HEK293T (cell line): ENCODE measurements around the gene CLEC3B.

Experiments used
- CTCF ChIA-PET: fragments of 350-600 bp; formaldehyde crosslinking; extraction: SDS; loops from one replicate; lab custom pipeline; 2021; ENCODE audit warnings: antibody characterized with exemption, inconsistent platforms; lab: Yijun Ruan, JAX
- POLR2A ChIA-PET: fragments of 350-600 bp; formaldehyde crosslinking; extraction: SDS; loops from one replicate; lab custom pipeline; 2020; ENCODE audit warnings: antibody characterized with exemption, inconsistent platforms; lab: Yijun Ruan, JAX
- DNase-seq: peaks from one replicate; pipeline ENCODE4 v3.0.0; 2012; ENCODE audit warnings: mixed read lengths; ENCODE audit errors: extremely low spot score
- ARNT ChIP-seq: fragments of 450-650 bp; IDR thresholded peaks from 2 replicates; pipeline ENCODE4 v1.6.1; 2017; ENCODE audit warnings: mild to moderate bottlenecking
- BHLHE40 ChIP-seq: fragments of 450-650 bp; IDR thresholded peaks from 2 replicates; pipeline ENCODE4 v1.6.1; 2016; ENCODE audit warnings: mild to moderate bottlenecking, moderate library complexity, borderline replicate concordance
- CTBP1 ChIP-seq: fragments of 450-650 bp; IDR thresholded peaks from 2 replicates; pipeline ENCODE4 v1.6.1; 2016; ENCODE audit warnings: borderline replicate concordance
- ELF4 ChIP-seq: fragments of 450-650 bp; IDR thresholded peaks from 2 replicates; pipeline ENCODE4 v1.6.1; 2017; ENCODE audit warnings: antibody characterized with exemption
- FOXA1 ChIP-seq: fragments of 450-650 bp; IDR thresholded peaks from 2 replicates; pipeline ENCODE4 v1.6.1; 2016; ENCODE audit warnings: mild to moderate bottlenecking
- FOXK2 ChIP-seq: fragments of 450-650 bp; IDR thresholded peaks from 2 replicates; pipeline ENCODE4 v1.6.1; 2016; ENCODE audit warnings: mild to moderate bottlenecking
- FOXM1 ChIP-seq: fragments of 450-650 bp; IDR thresholded peaks from 2 replicates; pipeline ENCODE4 v1.6.1; 2017; ENCODE audit warnings: mild to moderate bottlenecking, borderline replicate concordance
- HDGF ChIP-seq: fragments of 450-650 bp; IDR thresholded peaks from 2 replicates; pipeline ENCODE4 v1.6.1; 2017; ENCODE audit warnings: antibody characterized with exemption, borderline replicate concordance
- L3MBTL2 ChIP-seq: fragments of 450-650 bp; conservative IDR thresholded peaks from 2 replicates; pipeline ENCODE4 v1.6.1; 2016; ENCODE audit warnings: mild to moderate bottlenecking
- LEF1 ChIP-seq: fragments of 450-650 bp; IDR thresholded peaks from 2 replicates; pipeline ENCODE4 v1.6.1; 2017; ENCODE audit warnings: mild to moderate bottlenecking, borderline replicate concordance
- NFRKB ChIP-seq: fragments of 450-650 bp; IDR thresholded peaks from 2 replicates; pipeline ENCODE4 v1.6.1; 2016; ENCODE audit warnings: mild to moderate bottlenecking, moderate library complexity
- PKNOX1 ChIP-seq: fragments of 450-650 bp; IDR thresholded peaks from 2 replicates; pipeline ENCODE4 v1.6.1; 2016
- SP1 ChIP-seq: fragments of 450-650 bp; IDR thresholded peaks from 2 replicates; pipeline ENCODE4 v1.6.1; 2017
- SUZ12 ChIP-seq: fragments of 450-650 bp; IDR thresholded peaks from 2 replicates; pipeline ENCODE4 v1.6.1; 2016; ENCODE audit warnings: mild to moderate bottlenecking
- TARDBP ChIP-seq: fragments of 450-650 bp; IDR thresholded peaks from 2 replicates; pipeline ENCODE4 v1.6.1; 2016
- ZNF384 ChIP-seq: fragments of 450-650 bp; IDR thresholded peaks from 2 replicates; pipeline ENCODE4 v1.6.1; 2016

CLEC3B gene

GRCh38 chr3:45007091-45007490 is 19.0 kb upstream of the CLEC3B start:
- no peak for TF ChIP-seq PKNOX1
- TF ChIP-seq FOXA1: no peak
- no peak for TF ChIP-seq FOXM1
- TF ChIP-seq L3MBTL2: no peak
- TF ChIP-seq ARNT: no peak
- no peak for TF ChIP-seq LEF1
- no peak for TF ChIP-seq FOXK2
- no peak for TF ChIP-seq ZNF384
- ChIA-PET POLR2A (no interaction called here), CTCF (no interaction called here)
- DNase-seq: no peak

- ChIA-PET POLR2A (no interaction called here), CTCF (no interaction called here)
- no peak for DNase-seq
- TF ChIP-seq TARDBP: no peak
These were observed 18.0 kb upstream of the CLEC3B start for GRCh38 chr3:45008117-45008516.

- POLR2A ChIA-PET: no interaction called here
- no peak for TF ChIP-seq L3MBTL2
- TF ChIP-seq ZNF384: no peak
- no peak for TF ChIP-seq LEF1
- no peak for TF ChIP-seq FOXA1
- no peak for TF ChIP-seq NFRKB
- TF ChIP-seq ARNT: no peak
- TF ChIP-seq HDGF: no peak
- no peak for TF ChIP-seq SUZ12
- no peak for TF ChIP-seq ELF4
- DNase-seq: no peak
- CTCF ChIA-PET: no interaction called here
These were observed 16.2 kb upstream of the CLEC3B start for GRCh38 chr3:45009868-45010267.

- ChIA-PET CTCF (no interaction called here), POLR2A (no interaction called here)
- no peak for DNase-seq
- TF ChIP-seq FOXA1 (no peak), CTBP1 (no peak), FOXK2 (no peak), PKNOX1 (no peak), L3MBTL2 (no peak), SUZ12 (no peak), LEF1 (no peak), ZNF384 (no peak), HDGF (no peak), FOXM1 (no peak), ELF4 (no peak), ARNT (no peak), TARDBP (no peak), BHLHE40 (no peak), NFRKB (no peak)
These were observed 15.2 kb upstream of the CLEC3B start for GRCh38 chr3:45010811-45011333.

GRCh38 chr3:45011756-45012508 is 14.2 kb upstream of the CLEC3B start:
- DNase-seq: no peak
- ChIA-PET CTCF (no interaction called here), POLR2A (no interaction called here)
- TF ChIP-seq L3MBTL2 (no peak), FOXM1 (no peak), SUZ12 (no peak), CTBP1 (no peak), TARDBP (no peak)

- CTCF ChIA-PET: no interaction called here
- POLR2A ChIA-PET: no interaction called here
- TF ChIP-seq L3MBTL2 (no peak), SP1 (no peak), TARDBP (no peak), ELF4 (no peak), ZNF384 (no peak), BHLHE40 (no peak), CTBP1 (no peak)
- no peak for DNase-seq
These were observed 13.5 kb upstream of the CLEC3B start for GRCh38 chr3:45012577-45012976.

GRCh38 chr3:45016916-45017315 is 9.2 kb upstream of the CLEC3B start:
- DNase-seq: no peak
- ChIA-PET POLR2A (no interaction called here), CTCF (no interaction called here)
- TF ChIP-seq LEF1 (no peak), BHLHE40 (no peak), HDGF (no peak), L3MBTL2 (no peak), FOXK2 (no peak), TARDBP (no peak), CTBP1 (no peak), SUZ12 (no peak), SP1 (no peak), FOXA1 (no peak), ELF4 (no peak), NFRKB (no peak), FOXM1 (no peak), PKNOX1 (no peak), ZNF384 (no peak), ARNT (no peak)
